Measurements from ENCODE around the gene PA2G4.
"Not testable (repeated sequence)": the region's sequence is repeated elsewhere in the genome, so short reads cannot be mapped to it uniquely, and the experiment has no call there.

Gene PA2G4

DNA sequence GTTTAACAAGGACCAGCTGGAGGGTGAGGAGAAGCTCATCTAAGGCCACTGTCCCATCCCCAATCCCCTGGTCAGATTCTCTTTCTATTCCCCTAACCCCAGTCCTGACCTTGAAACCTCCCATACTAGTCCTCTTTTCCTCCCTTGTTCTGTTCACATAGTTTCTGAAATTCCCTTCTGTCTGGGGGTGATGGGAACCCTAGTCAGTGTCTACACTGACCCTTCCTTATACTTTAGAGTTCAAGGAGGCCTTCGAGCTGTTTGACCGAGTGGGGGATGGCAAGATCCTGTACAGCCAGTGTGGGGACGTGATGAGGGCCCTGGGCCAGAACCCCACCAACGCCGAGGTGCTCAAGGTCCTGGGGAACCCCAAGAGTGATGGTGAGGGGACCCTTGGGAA, 50.5 kb downstream of the PA2G4 start:
- no peak for DNase-seq

DNA sequence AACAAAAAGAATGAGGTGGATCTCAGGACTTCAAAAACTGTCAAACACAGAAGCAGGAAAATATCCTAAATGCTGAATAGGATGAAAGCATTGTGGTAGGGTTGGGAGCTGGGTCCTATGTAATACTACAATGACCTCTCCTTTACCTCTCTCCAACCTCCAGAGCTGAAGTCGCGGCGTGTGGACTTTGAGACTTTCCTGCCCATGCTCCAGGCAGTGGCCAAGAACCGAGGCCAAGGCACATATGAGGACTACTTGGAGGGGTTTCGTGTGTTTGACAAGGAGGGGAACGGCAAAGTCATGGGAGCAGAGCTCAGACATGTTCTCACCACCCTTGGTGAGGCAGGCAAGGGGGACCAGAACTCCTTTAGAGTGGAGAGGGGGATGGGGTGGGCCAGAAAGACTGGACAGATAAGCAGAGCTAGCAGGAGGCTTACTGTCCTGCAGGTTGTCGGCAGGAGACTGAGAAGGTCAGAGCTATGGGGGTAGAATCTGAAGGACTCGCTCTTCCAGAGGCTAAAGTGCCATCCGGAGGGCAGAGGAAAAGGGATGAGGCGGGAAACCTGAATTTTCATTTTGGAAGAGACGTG, 51.0 kb downstream of the PA2G4 start:
- no peak for DNase-seq

DNA sequence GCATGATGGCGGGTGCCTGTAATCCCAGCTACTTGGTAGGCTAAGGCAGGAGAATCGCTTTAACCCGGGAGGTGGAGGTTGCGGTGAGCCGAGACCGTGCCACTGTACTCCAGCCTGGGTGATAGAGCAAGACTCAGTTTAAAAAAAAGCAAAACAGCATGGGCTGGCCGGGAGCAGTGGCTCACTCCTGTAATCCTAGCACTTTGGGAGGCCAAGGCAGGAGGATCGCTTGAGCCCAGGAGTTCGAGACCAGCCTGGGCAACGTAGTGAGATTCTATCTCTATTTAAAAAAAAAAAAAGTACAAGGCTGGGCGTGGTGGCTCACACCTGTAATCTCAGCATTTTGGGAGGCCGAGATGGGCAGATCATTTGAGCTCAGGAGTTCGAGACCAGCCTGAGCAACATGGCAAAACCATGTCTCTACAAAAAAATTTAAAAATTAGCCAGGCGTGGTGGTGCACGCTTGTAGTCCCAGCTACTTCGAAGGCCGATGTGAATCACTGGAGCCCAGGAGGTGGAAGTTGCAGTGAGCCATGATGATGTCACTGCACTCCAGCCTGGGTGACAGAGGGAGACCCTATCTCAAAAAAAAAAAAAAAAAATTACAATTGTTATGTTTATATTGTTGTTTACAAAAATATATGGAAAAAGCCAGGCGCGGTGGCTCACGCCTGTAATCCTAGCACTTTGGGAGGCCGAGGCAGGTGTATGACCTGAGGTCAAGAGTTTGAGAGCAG, 52.3 kb downstream of the PA2G4 start:
- DNase-seq = not testable (repeated sequence)

DNA sequence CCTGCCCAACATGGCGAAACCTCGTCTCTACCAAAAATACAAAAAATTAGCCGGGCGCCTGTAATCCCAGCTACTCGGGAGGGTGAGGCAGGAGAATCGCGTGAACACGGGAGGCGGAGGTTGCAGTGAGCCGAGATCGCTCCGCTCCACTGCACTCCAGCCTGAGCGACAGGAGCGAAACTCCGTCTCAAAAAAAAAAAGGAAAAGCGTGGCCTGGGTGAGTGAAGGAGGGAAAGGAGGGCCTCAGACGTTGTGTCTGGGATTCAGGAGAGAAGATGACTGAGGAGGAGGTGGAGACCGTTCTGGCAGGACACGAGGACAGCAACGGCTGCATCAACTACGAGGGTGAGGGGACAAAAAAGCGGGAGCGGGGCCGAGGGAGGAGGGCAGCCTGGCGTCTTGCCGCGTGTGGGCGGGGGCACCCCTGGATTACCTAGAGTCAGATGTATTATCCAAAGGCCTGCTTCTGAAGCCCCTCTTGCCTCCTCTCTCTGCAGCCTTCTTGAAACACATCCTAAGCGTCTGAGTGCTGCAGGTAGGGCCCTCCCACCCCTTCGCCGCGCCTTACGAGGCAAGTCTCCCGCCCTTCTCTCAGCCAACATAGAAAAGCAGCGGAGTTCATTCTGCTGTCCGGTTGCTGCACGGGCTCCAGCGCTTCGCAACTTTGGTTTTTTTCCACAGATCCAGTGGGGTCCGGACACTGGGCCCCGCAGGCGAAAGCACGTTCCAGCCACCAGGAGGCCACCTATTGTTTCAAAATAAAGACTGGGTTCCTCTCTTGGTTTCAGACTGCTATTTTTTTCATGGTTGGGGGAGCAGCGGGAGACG, 53.1 kb downstream of the PA2G4 start:
- peak; percentile 76 for DNase-seq

DNA sequence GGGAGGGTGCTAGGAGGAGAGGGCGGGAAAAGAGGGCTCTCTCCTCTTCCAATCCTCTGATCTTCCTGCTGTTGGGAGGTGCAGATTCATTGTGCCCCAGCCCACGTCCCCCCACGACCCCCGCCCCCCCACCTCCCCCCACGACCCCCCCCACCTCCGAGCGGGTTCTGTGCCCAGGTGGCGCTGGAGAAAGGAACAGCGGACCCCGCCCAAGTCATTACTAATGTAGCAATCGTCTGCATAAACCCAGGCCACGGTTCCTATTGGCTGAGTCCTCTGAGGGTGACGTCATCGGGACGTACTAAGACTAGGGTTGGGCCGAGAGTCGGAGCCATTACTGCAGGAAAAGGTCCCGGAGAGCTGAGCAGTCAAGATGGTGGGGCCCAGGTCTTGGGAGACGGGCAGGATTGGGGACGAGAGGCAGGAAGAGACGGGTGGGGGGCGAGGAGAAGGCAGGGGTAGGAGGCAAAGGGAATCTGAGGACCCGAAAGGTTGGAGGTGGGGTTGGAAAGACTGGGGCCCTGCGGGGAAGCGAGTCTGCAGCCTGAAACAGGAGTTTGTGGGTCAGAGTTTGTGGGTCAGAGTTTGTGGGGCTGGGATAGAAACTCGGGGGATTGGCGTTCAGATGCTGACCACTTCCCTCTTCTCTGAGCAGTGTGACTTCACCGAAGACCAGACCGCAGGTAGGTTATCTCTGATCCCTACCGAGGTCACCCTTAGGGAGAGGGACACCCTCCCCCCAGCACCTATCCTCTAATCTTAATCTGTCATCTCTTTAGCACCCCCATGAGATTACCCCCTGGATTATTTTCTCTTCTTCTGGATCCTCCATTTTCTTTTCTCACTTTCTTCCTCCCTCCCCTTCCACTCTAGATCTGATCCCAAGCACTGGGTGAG, 53.9 kb downstream of the PA2G4 start, which contains the start of gene MYL6:
Gene MYL6, plus strand, starts transcription at position 331 of the 897 bp plus-strand sequence. Its CDS starts 43 bp downstream, at position 374.
- DNase-seq = peak; percentile 95

DNA sequence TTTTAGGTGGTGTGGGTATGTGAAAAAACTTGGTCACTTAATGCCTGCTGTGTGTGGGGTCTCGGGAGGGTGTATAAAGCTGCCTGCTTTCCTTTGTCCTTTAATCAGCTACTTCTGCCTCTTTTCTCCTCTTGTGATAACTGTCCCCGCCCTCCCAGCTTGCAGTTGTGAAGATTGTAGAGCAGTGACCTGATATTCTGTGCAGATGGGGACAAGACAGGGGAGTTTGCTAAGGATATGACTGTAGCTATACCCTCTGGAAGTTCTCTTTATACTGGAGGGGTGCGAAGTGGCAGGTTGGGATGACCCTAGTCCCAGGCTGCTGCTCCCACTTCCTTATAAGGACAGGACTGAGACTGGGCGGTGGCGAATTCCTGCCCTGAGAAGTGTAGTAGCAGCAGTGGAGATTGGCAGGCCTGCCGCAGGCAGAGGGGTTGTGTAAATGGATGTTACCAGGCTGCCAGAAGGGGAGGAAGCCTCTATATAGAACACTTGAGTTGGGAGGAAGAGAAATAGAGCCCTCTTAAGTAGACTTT, 54.6 kb downstream of the PA2G4 start:
- peak; percentile 34 for DNase-seq

DNA sequence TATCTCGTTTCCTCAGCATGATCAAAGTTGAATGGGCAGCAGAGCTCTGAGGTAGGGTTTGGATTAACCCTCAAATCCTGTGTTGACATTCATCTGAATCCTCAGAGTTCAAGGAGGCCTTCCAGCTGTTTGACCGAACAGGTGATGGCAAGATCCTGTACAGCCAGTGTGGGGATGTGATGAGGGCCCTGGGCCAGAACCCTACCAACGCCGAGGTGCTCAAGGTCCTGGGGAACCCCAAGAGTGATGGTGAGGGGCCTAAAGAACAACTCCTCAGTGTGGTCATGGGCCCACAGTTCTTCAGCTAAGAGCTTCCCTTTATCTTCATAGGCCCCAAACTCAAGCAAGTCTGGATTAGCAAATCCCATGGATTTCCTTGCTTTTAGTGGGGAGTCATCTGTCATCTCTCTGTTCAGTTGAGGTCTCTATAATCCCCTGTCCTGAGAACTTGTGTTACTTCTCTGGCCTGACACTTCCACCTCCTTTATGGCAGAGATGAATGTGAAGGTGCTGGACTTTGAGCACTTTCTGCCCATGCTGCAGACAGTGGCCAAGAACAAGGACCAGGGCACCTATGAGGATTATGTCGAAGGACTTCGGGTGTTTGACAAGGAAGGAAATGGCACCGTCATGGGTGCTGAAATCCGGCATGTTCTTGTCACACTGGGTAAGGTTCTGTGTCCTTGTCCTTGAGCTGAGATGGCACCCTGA, 55.3 kb downstream of the PA2G4 start:
- DNase-seq = no peak

DNA sequence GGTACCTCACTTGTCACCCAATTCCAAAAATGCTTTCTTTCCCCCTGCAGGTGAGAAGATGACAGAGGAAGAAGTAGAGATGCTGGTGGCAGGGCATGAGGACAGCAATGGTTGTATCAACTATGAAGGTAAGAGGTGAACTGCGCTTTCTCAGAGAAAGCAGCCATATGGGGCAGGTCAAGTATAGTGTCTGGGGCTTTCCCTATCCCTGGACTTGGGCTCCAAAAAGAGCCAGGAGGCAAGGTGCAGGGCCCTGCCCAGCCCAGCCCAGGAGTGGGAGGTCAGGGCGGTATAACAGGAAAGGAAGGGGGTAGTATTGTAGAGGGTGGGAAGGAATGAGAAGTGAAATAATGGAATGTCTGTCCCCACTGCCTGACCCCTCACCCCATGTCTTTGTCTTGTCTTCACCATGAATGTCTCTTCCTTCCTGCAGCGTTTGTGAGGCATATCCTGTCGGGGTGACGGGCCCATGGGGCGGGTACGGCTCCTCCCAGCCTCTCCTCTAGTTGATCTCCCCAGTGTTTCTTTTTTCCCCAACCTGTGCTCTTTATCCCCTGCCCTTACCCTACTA, 55.9 kb downstream of the PA2G4 start:
- DNase-seq = peak; percentile 75

DNA sequence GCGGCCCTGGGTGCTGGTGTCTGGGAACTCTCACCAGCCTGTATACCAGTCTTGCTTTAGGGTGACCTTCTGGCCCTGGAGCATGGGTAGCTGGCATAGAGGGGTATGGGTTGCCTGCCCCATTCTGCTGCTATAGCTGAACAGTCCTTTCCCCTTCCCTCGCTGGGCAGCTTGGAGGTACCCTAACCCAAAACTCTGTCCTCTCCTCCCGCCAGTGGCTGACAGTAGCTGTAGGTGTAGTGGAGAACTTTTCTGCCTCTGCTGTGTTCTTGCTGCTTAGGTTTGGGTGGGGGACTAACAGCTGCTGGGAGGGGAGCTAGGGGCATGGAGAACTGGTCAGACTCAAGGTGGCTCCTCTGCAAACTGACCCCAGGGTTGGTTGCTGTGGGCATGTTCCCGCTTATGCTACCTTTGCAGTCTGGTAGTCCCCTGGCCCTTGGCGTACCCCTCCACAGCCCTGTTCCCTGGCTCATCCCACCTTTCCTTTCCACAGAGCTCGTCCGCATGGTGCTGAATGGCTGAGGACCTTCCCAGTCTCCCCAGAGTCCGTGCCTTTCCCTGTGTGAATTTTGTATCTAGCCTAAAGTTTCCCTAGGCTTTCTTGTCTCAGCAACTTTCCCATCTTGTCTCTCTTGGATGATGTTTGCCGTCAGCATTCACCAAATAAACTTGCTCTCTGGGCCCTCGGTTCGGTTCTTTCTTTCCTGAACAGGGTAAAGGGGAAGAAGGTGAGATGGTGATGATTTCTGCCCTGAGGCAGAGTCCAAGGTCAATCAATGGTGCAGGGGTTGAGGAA, 56.7 kb downstream of the PA2G4 start:
- no peak for DNase-seq

DNA sequence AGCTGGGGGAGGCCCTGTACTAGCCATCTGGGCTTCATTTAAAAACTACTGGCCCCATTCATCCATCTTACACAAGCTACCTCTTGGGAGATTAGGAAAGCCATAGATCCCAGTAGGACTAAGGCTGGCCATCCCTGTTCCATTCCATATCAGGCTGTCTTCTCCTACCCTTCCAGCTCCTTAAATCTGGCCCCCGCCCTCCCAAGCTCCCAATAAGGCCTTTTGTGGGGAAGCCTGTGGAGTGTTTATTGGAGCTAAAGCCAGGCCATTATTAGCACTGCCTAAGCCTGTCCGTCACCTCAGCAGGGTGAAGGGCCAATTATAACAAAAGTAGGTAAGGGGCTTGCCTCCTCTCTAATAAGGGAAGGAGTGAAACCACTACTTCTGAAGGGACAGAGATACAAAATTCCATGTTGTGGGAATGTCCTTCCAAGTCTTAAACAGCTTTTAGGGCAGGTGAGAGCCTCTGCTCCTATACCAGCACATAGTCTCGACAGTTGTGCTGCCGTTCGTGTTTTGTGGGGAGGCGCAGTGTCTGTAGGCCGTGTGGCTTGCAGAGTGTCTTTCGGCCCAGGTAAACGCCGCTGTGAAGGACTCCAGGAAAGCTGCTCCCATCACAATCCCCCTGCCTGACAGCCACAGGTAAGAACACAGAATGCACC, 57.5 kb downstream of the PA2G4 start:
- no peak for DNase-seq

DNA sequence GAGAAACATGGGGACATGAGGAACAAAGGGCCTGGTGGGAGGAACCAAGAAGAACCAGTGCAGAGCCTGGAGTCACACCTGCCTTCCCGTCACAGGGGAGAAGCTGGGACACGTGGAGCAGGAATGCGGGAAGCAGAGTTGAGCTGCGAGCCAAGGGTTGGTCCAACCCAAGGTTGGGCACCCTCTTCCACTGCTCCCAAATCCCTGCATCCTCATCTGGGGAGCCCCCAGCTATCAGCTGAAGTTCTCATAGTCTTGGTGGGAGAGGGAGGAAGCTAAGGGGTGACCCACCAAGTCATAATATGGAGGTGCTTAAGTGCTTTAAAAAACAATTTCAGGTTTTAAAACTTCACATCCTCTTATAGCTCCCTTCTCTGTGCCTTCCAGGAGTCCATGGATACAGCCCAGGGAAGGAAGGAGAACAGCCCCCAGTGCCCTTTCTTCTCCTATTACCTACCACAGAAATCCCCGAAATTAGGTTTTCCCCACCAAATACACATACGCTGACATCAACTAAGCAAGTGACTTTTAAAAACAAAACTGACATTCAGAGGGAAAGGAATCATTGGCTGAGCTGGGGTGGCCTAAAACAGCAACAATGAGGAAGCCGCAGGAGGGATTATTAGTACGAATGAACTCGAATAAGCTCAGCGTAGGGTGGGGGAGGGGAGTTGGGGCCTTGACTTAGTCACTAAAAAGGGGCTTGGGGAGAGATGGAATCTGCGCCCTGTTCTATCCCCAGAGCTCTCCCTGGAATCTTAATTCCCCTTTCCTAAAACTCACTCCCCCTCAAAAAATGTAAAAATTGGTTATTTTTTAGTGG, 58.3 kb downstream of the PA2G4 start:
- DNase-seq = peak; percentile 11
